B cell (primary cell): ENCODE results near the gene SORL1-AS1.

Source experiments
- ATAC-seq: fragments of 200-7000 bp; cut with Tn5 transposase; one replicate; pipeline ENCODE4 v1.10.0; 2021; ENCODE audit warnings: low read depth, mild to moderate bottlenecking, moderate number of reproducible peaks, moderate library complexity
- CTCF ChIA-PET: fragments of 350-600 bp; sonication (Branson Sonifier 250); formaldehyde crosslinking; loops from one replicate; lab custom pipeline; 2021; ENCODE audit warnings: antibody characterized with exemption, inconsistent platforms; lab: Charles Lee
- POLR2A ChIA-PET: fragments of 350-600 bp; sonication (Branson Sonifier 250); formaldehyde crosslinking; loops from one replicate; lab custom pipeline; 2021; ENCODE audit warnings: antibody characterized with exemption; lab: Charles Lee
- DNase-seq: peaks from one replicate; pipeline ENCODE4 v3.0.0; 2013
- H2AFZ ChIP-seq: 2 replicates; pipeline ENCODE4 v1.6.1; 2012; ENCODE audit warnings: mild to moderate bottlenecking, low read depth, low read length; ENCODE audit not compliant: insufficient read depth, poor library complexity, severe bottlenecking
- H3K27ac ChIP-seq, 2 donors: 1 replicate in 1 of 2; 2 replicates in 1 of 2; pipeline ENCODE4 v1.5.1; 2012 to 2013; ENCODE audit warnings: low read length in 2 of 2, mild to moderate bottlenecking in 2 of 2, moderate library complexity in 1 of 2
- H3K27me3 ChIP-seq, 4 experiments: fragments of 200-600 bp in 1 of 4; sonication (generic) in 1 of 4; replicated peaks in 1 of 4; 1 replicate in 2 of 4; 2 replicates in 2 of 4; pipeline versions ENCODE4 v1.6.1 to v1.7.0; 2013 to 2016; ENCODE audit warnings: low read length in 3 of 4, mild to moderate bottlenecking in 2 of 4, mixed read lengths in 1 of 4, moderate library complexity in 1 of 4; ENCODE audit not compliant: insufficient read depth in 4 of 4, control insufficient read depth in 3 of 4; ENCODE audit errors: control extremely low read depth in 1 of 4
- H3K36me3 ChIP-seq, 2 experiments: replicated peaks in 1 of 2; 1 replicate in 1 of 2; 2 replicates in 1 of 2; pipeline versions ENCODE4 v1.6.1 to v1.7.1; 2013; ENCODE audit warnings: low read length in 1 of 2; ENCODE audit not compliant: insufficient read depth in 2 of 2, control insufficient read depth in 1 of 2; ENCODE audit errors: control extremely low read depth in 1 of 2, extremely low read depth in 1 of 2
- H3K4me1 ChIP-seq, 2 donors: fragments of 200-600 bp in 1 of 2; sonication (generic) in 1 of 2; 1 replicate in 1 of 2; 2 replicates in 1 of 2; pipeline versions ENCODE4 v1.5.1 to v1.6.1; 2013 to 2017; ENCODE audit warnings: low read length in 2 of 2; ENCODE audit not compliant: control insufficient read depth in 2 of 2, insufficient read depth in 2 of 2
- H3K4me2 ChIP-seq: replicated peaks from 2 replicates; pipeline ENCODE3; 2012; ENCODE audit warnings: mild to moderate bottlenecking, low read depth, low read length; ENCODE audit not compliant: poor library complexity, severe bottlenecking
- H3K4me3 ChIP-seq, 5 experiments: fragments of 200-600 bp in 1 of 5; sonication (generic) in 1 of 5; 1 replicate in 3 of 5; 2 replicates in 2 of 5; pipeline versions ENCODE4 v1.5.1 to v1.7.0; 2011 to 2016; ENCODE audit warnings: low read length in 4 of 5, mild to moderate bottlenecking in 4 of 5, low read depth in 2 of 5, control low read depth in 1 of 5, moderate library complexity in 1 of 5; ENCODE audit not compliant: insufficient read depth in 1 of 5; ENCODE audit errors: control extremely low read depth in 1 of 5, extremely low read depth in 1 of 5
- H3K79me2 ChIP-seq: fragments of 200-600 bp; sonication (generic); one replicate; pipeline ENCODE4 v1.6.0; 2016; ENCODE audit warnings: low read length; ENCODE audit not compliant: control insufficient read depth, insufficient read depth
- H3K9ac ChIP-seq: fragments of 200-600 bp; sonication (generic); 2 replicates; pipeline ENCODE4 v1.6.1; 2017; ENCODE audit warnings: mild to moderate bottlenecking, low read length, moderate library complexity
- H3K9me3 ChIP-seq, 3 donors: one replicate each; pipeline versions ENCODE4 v1.6.1 to v1.7.1; 2013; ENCODE audit warnings: low read length in 2 of 3; ENCODE audit not compliant: control insufficient read depth in 2 of 3, insufficient read depth in 1 of 3; ENCODE audit errors: control extremely low read depth in 1 of 3
- H4K20me1 ChIP-seq: 2 replicates; pipeline ENCODE4 v1.6.0; 2012; ENCODE audit warnings: mild to moderate bottlenecking, low read length; ENCODE audit not compliant: insufficient read depth, control insufficient read depth, poor library complexity, severe bottlenecking
- H3K27ac Mint-ChIP-seq: one replicate; pipeline ENCODE4 v1.8.0; 2021; ENCODE audit warnings: mixed read lengths
- H3K27me3 Mint-ChIP-seq: one replicate; pipeline ENCODE4 v1.8.0; 2021; ENCODE audit warnings: mixed read lengths
- H3K4me1 Mint-ChIP-seq: one replicate; pipeline ENCODE4 v1.8.0; 2021; ENCODE audit warnings: mixed read lengths
- H3K4me3 Mint-ChIP-seq: one replicate; pipeline ENCODE4 v1.8.0; 2021; ENCODE audit warnings: mixed read lengths
- H3K9me3 Mint-ChIP-seq: one replicate; pipeline ENCODE4 v1.8.0; 2022; ENCODE audit warnings: mixed read lengths; ENCODE audit not compliant: insufficient read depth
- EZH2 ChIP-seq: IDR thresholded peaks from 2 replicates; pipeline ENCODE4 v1.6.1; 2012; ENCODE audit warnings: borderline replicate concordance, low read depth, mild to moderate bottlenecking, moderate library complexity, low read length; ENCODE audit not compliant: insufficient read depth, poor library complexity, severe bottlenecking
- WGBS: methylation state at CpG from one replicate; pipeline ENCODE4 v1.1.5; 2013; ENCODE audit warnings: missing lambda C conversion rate; ENCODE audit not compliant: insufficient coverage; 5-methylcytosine and 5-hydroxymethylcytosine counted together
- intact Hi-C: fragments of 100-400 bp; cut with micrococcal nuclease; formaldehyde crosslinking; loops from one replicate; pipeline ENCODE4 v1.10.0; 2022
- TF ChIP-seq, protein P1 (sequence below): fragments of 200-600 bp; IDR thresholded peaks from one replicate; pipeline ENCODE4 v1.8.0; 2022; ENCODE audit warnings: antibody characterized with exemption, mild to moderate bottlenecking

Gene SORL1-AS1

DNA sequence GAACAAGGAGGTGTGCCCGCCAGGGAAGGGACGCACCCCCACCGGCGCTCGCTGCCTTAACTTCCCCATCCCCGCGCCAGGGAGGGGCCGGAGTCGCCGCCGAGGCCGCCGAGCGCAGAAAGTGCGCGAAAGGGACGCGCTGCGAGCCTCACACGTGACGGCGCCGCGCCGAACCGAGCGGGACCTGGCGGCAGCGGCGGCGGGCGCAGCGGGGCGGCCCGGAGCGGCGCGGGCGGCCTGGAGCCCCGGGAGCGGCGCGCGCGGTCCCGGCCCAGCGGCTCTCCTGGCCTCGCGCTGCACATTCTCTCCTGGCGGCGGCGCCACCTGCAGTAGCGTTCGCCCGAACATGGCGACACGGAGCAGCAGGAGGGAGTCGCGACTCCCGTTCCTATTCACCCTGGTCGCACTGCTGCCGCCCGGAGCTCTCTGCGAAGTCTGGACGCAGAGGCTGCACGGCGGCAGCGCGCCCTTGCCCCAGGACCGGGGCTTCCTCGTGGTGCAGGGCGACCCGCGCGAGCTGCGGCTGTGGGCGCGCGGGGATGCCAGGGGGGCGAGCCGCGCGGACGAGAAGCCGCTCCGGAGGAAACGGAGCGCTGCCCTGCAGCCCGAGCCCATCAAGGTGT is 670 bp downstream of the SORL1-AS1 start, which contains the start of gene SORL1:
SORL1 (plus strand) TSS at position 329 of the 623 bp plus-strand sequence; CDS start at position 347, 18 bp downstream.
- Histone ChIP-seq H3K4me1 (peaks cover 68 to 71% of the 10 kb centered on the region in 2 donors), H3K4me2 (peak within 1 kb of the TSS; percentile 82), H3K27ac (peak within 1 kb of the TSS; percentile 61 to 74), H3K9me3 (peaks cover 0 to 3% (median 0%) of the 10 kb centered on the region in 3 donors), H2AFZ (peak within 1 kb of the TSS; percentile 73), H4K20me1 (no peaks in the 10 kb centered on the region), H3K9ac (peak within 1 kb of the TSS; percentile 76), H3K27me3 (peaks cover 0 to 4% (median 0%) of the 10 kb centered on the region in 4 experiments), H3K4me3 (peak within 1 kb of the TSS; percentile 63 to 95 (median 76)), H3K36me3 (no peaks in the 10 kb centered on the region), H3K79me2 (peaks cover 57% of the 10 kb centered on the region)
- WGBS = under 1% methylated on average over 89 of the region's 89 CpGs
- Mint-ChIP-seq H3K4me1 (peaks cover 85% of the 10 kb centered on the region), H3K4me3 (peak within 1 kb of the TSS; percentile 96), H3K27me3 (no peaks in the 10 kb centered on the region), H3K9me3 (no peaks in the 10 kb centered on the region), H3K27ac (peak within 1 kb of the TSS; percentile 85)
- intact Hi-C loops = loop anchor here (1.0 to 2.0 kb wide), 5 partner anchors 15 to 139 kb away; no protein-coding TSS in a partner anchor
- ChIA-PET POLR2A (interaction anchor here (0.7 to 7.1 kb wide), 7 partner anchors 9 to 85 kb away, joined by 3 to 46 read pairs (median 4); no protein-coding TSS in a partner anchor), CTCF (interaction anchor here (1.0 to 4.7 kb wide), 13 partner anchors 9 to 139 kb away, joined by 3 to 42 read pairs (median 4); no protein-coding TSS in a partner anchor)
- DNase-seq (peak; percentile 78), ATAC-seq (peak; percentile 54)
- no peak for TF ChIP-seq EZH2
- TF ChIP-seq, protein P1, sequence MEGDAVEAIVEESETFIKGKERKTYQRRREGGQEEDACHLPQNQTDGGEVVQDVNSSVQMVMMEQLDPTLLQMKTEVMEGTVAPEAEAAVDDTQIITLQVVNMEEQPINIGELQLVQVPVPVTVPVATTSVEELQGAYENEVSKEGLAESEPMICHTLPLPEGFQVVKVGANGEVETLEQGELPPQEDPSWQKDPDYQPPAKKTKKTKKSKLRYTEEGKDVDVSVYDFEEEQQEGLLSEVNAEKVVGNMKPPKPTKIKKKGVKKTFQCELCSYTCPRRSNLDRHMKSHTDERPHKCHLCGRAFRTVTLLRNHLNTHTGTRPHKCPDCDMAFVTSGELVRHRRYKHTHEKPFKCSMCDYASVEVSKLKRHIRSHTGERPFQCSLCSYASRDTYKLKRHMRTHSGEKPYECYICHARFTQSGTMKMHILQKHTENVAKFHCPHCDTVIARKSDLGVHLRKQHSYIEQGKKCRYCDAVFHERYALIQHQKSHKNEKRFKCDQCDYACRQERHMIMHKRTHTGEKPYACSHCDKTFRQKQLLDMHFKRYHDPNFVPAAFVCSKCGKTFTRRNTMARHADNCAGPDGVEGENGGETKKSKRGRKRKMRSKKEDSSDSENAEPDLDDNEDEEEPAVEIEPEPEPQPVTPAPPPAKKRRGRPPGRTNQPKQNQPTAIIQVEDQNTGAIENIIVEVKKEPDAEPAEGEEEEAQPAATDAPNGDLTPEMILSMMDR = peak; percentile 48
